ENCODE data around the gene DENND1A. TPM values are rescaled to one million over a fixed set of nuclear protein-coding genes. Genes with fewer than 3 reads are reported as not detected.
"Not testable (repeated sequence)": the region's sequence is repeated elsewhere in the genome, so short reads cannot be mapped to it uniquely, and the experiment has no call there.

The DENND1A gene
- total RNA-seq, 1 donor from 2014 or later, result 14.9 TPM

- intact Hi-C loops (cut with micrococcal nuclease), result no loop called here
These were observed 191.3 kb downstream of the DENND1A start for GRCh38 chr9:123738648-123739047.

GRCh38 chr9:123735376-123735775, 194.6 kb downstream of the DENND1A start:
- intact Hi-C loops (cut with micrococcal nuclease), result no loop called here

GRCh38 chr9:123728571-123728970, 201.4 kb downstream of the DENND1A start:
- intact Hi-C loops (cut with micrococcal nuclease), result not testable (repeated sequence)

GRCh38 chr9:123727332-123727731, 202.6 kb downstream of the DENND1A start:
- intact Hi-C loops (cut with micrococcal nuclease), result no loop called here

GRCh38 chr9:123725389-123725788, 204.5 kb downstream of the DENND1A start:
- intact Hi-C loops (cut with micrococcal nuclease), result no loop called here

- intact Hi-C loops (cut with micrococcal nuclease), result no loop called here
These were observed 205.6 kb downstream of the DENND1A start for GRCh38 chr9:123724211-123724796.

- intact Hi-C loops (cut with micrococcal nuclease), result no loop called here
These were observed 206.6 kb downstream of the DENND1A start for GRCh38 chr9:123723135-123723875.

- intact Hi-C loops (cut with micrococcal nuclease), result no loop called here
These were observed 207.5 kb downstream of the DENND1A start for GRCh38 chr9:123722378-123722777.

- intact Hi-C loops (cut with micrococcal nuclease), result no loop called here
These were observed 211.7 kb downstream of the DENND1A start for GRCh38 chr9:123718188-123718587.

GRCh38 chr9:123717581-123718175, 212.2 kb downstream of the DENND1A start:
- intact Hi-C loops (cut with micrococcal nuclease), result no loop called here

- intact Hi-C loops (cut with micrococcal nuclease), result no loop called here
These were observed 213.5 kb downstream of the DENND1A start for GRCh38 chr9:123716339-123716945.

GRCh38 chr9:123715258-123715657, 214.7 kb downstream of the DENND1A start:
- intact Hi-C loops (cut with micrococcal nuclease), result no loop called here

GRCh38 chr9:123713282-123713681, 216.6 kb downstream of the DENND1A start:
- intact Hi-C loops (cut with micrococcal nuclease), result no loop called here

- intact Hi-C loops (cut with micrococcal nuclease), result no loop called here
These were observed 217.5 kb downstream of the DENND1A start for GRCh38 chr9:123712399-123712798.

- intact Hi-C loops (cut with micrococcal nuclease), result no loop called here
These were observed 219.6 kb downstream of the DENND1A start for GRCh38 chr9:123710299-123710698.

- intact Hi-C loops (cut with micrococcal nuclease), result no loop called here
These were observed 227.4 kb downstream of the DENND1A start for GRCh38 chr9:123702483-123702882.

GRCh38 chr9:123697686-123698085, 232.2 kb downstream of the DENND1A start:
- intact Hi-C loops (cut with micrococcal nuclease), result no loop called here

GRCh38 chr9:123696476-123696875, 233.4 kb downstream of the DENND1A start:
- intact Hi-C loops (cut with micrococcal nuclease), result no loop called here

GRCh38 chr9:123695386-123695785, 234.5 kb downstream of the DENND1A start:
- intact Hi-C loops (cut with micrococcal nuclease), result no loop called here

GRCh38 chr9:123691765-123692303, 238.1 kb downstream of the DENND1A start:
- intact Hi-C loops (cut with micrococcal nuclease), result no loop called here

GRCh38 chr9:123689701-123690428, 240.1 kb downstream of the DENND1A start:
- intact Hi-C loops (cut with micrococcal nuclease), result no loop called here
